HepG2 (cell line): ENCODE measurements around the gene TUBB3. TPM values are rescaled to one million over a fixed set of nuclear protein-coding genes. Genes with fewer than 3 reads are reported as not detected.

ENCODE experiments used
- BRD4 ChIP-seq: sonication (generic); formaldehyde crosslinking; IDR thresholded peaks from 2 replicates; pipeline ENCODE4 v1.4.0; 2020; ENCODE audit warnings: missing genetic modification reagents
- ELF1 ChIP-seq: sonication (generic); formaldehyde crosslinking; IDR thresholded peaks from 2 replicates; pipeline ENCODE4 v1.4.0; 2020; ENCODE audit warnings: missing genetic modification reagents
- GATA4 ChIP-seq: sonication (generic); IDR thresholded peaks from 2 replicates; pipeline ENCODE4 v1.6.1; 2016; ENCODE audit warnings: antibody characterized with exemption, low read depth, borderline replicate concordance
- KLF12 ChIP-seq: sonication (generic); formaldehyde crosslinking; IDR thresholded peaks from 2 replicates; pipeline ENCODE4 v1.4.0; 2020; ENCODE audit warnings: missing genetic modification reagents, borderline replicate concordance
- PAX8 ChIP-seq: sonication (generic); formaldehyde crosslinking; IDR thresholded peaks from 2 replicates; pipeline ENCODE4 v1.8.0; 2022; ENCODE audit warnings: mild to moderate bottlenecking, missing genetic modification reagents, borderline replicate concordance
- PPARG ChIP-seq: conservative IDR thresholded peaks from 2 replicates; pipeline ENCODE4 v1.6.1; 2016; ENCODE audit warnings: missing biosample characterization, missing genetic modification reagents
- PRPF4 ChIP-seq: fragments of 200-400 bp; formaldehyde crosslinking; IDR thresholded peaks from 2 replicates; pipeline ENCODE4 v1.6.1; 2016; ENCODE audit warnings: low read length, low read depth; ENCODE audit not compliant: poor library complexity, severe bottlenecking
- RFXANK ChIP-seq: IDR thresholded peaks from 2 replicates; pipeline ENCODE4 v1.6.1; 2016
- SMAD3 ChIP-seq: sonication (generic); formaldehyde crosslinking; IDR thresholded peaks from 2 replicates; pipeline ENCODE4 v1.4.0; 2020; ENCODE audit warnings: missing genetic modification reagents
- SSRP1 ChIP-seq: IDR thresholded peaks from 2 replicates; pipeline ENCODE4 v1.6.1; 2016; ENCODE audit warnings: control low read depth
- TARDBP ChIP-seq: sonication (generic); formaldehyde crosslinking; IDR thresholded peaks from 2 replicates; pipeline ENCODE4 v1.8.0; 2022; ENCODE audit warnings: mild to moderate bottlenecking, missing genetic modification reagents
- U2AF1 ChIP-seq: fragments of 200-400 bp; formaldehyde crosslinking; optimal IDR thresholded peaks from 2 replicates; pipeline ENCODE3; 2017; ENCODE audit warnings: mild to moderate bottlenecking, low read depth, low read length
- ZFP90 ChIP-seq: sonication (generic); formaldehyde crosslinking; IDR thresholded peaks from 2 replicates; pipeline ENCODE4 v1.8.0; 2022; ENCODE audit warnings: missing genetic modification reagents, mild to moderate bottlenecking, inconsistent platforms, borderline replicate concordance
- ZMYM4 ChIP-seq: sonication (generic); formaldehyde crosslinking; IDR thresholded peaks from 2 replicates; pipeline ENCODE4 v1.8.1; 2023; ENCODE audit warnings: mild to moderate bottlenecking, missing genetic modification reagents
- ZNF230 ChIP-seq: sonication (generic); formaldehyde crosslinking; IDR thresholded peaks from 2 replicates; pipeline ENCODE4 v1.4.0; 2020; ENCODE audit warnings: mild to moderate bottlenecking, missing genetic modification reagents
- polyA plus RNA-seq, 8 experiments: library from polyadenylated mRNA; depleted of rRNA in 3 of 8; stranded (reverse) in 7 of 8; unstranded in 1 of 8; fragments of >200 nt; fragmentation: Illumina TruSeq in 4 of 8; extraction: Trizol in 4 of 8; gene quantifications; 2 replicates each; pipeline versions ENCODE4 v1.2.1 to v1.2.3, GENCODE V29; 2011 to 2016; ENCODE audit warnings: low read depth in 4 of 8, missing spikeins in 1 of 8, mixed read lengths in 1 of 8; ENCODE audit not compliant: insufficient read depth in 1 of 8
- total RNA-seq, 5 experiments: library from RNA; depleted of rRNA; stranded (reverse); fragments of >200 nt; fragmentation: Illumina TruSeq; extraction: Trizol; gene quantifications; 2 replicates each; pipeline ENCODE4 v1.2.3, GENCODE V29; 2016; ENCODE audit warnings: low read depth in 1 of 5
- TF ChIP-seq, protein P1 (sequence below): sonication (generic); formaldehyde crosslinking; IDR thresholded peaks from 2 replicates; pipeline ENCODE4 v1.5.1; 2020; ENCODE audit warnings: missing genetic modification reagents, mild to moderate bottlenecking, borderline replicate concordance
- TF ChIP-seq, protein P2 (sequence below): sonication (generic); formaldehyde crosslinking; IDR thresholded peaks from 2 replicates; pipeline ENCODE4 v1.5.1; 2020; ENCODE audit warnings: mild to moderate bottlenecking, missing genetic modification reagents, borderline replicate concordance
- TF ChIP-seq, protein P3 (sequence below): sonication (generic); formaldehyde crosslinking; IDR thresholded peaks from 2 replicates; pipeline ENCODE4 v1.5.0; 2020; ENCODE audit warnings: missing genetic modification reagents
- TF ChIP-seq, protein P4 (sequence below): IDR thresholded peaks from 2 replicates; pipeline ENCODE4 v1.6.1; 2016

Gene TUBB3
- total and polyA plus RNA-seq, 2 of the 13 experiments (the other 11 are each of a cell fraction or from before 2014, with no cell fraction given): 110 to 185 TPM

DNA sequence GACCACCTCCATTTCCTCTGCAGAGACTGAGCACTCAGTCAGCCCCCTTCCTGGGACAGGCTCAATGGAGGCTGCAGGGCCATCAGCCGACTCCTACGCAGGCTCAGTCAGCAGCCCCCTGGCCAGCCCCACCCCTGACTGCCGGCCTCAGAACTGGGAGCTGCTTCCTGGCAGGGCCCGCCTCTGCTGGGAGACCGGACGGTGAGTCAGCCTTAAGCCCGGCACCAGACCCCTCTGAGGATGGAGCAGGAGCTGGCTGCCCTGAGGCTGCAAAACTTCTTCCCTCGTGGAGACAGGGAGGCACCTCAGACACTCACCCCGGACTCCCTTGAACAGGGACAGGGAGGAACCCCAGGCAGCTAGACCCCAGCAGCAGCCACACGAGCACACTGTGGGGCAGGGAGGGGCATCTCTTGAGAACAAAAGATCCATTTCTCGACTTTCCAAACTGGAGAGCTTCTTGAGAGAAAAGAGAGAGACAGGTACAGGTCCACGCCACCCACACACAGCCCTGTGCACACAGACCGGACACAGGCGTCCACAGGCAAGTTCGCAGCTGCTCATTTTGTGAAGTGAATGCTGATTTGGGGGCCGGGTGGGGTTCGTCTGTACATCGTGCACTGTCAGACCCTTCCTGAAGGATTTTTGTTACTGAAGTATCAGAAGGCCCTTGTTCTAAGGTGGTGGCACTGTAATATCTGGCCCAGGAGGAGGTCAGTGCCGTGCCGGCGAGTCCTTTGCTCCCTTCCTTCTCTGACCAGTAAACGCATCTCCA is 1.3 kb upstream of the TUBB3 start (continued):
- TF ChIP-seq, protein P1, sequence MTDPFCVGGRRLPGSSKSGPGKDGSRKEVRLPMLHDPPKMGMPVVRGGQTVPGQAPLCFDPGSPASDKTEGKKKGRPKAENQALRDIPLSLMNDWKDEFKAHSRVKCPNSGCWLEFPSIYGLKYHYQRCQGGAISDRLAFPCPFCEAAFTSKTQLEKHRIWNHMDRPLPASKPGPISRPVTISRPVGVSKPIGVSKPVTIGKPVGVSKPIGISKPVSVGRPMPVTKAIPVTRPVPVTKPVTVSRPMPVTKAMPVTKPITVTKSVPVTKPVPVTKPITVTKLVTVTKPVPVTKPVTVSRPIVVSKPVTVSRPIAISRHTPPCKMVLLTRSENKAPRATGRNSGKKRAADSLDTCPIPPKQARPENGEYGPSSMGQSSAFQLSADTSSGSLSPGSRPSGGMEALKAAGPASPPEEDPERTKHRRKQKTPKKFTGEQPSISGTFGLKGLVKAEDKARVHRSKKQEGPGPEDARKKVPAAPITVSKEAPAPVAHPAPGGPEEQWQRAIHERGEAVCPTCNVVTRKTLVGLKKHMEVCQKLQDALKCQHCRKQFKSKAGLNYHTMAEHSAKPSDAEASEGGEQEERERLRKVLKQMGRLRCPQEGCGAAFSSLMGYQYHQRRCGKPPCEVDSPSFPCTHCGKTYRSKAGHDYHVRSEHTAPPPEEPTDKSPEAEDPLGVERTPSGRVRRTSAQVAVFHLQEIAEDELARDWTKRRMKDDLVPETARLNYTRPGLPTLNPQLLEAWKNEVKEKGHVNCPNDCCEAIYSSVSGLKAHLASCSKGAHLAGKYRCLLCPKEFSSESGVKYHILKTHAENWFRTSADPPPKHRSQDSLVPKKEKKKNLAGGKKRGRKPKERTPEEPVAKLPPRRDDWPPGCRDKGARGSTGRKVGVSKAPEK: 0 out of 2 replicates have a peak, but pooled peaks have one; percentile 1
- TF ChIP-seq, protein P2, sequence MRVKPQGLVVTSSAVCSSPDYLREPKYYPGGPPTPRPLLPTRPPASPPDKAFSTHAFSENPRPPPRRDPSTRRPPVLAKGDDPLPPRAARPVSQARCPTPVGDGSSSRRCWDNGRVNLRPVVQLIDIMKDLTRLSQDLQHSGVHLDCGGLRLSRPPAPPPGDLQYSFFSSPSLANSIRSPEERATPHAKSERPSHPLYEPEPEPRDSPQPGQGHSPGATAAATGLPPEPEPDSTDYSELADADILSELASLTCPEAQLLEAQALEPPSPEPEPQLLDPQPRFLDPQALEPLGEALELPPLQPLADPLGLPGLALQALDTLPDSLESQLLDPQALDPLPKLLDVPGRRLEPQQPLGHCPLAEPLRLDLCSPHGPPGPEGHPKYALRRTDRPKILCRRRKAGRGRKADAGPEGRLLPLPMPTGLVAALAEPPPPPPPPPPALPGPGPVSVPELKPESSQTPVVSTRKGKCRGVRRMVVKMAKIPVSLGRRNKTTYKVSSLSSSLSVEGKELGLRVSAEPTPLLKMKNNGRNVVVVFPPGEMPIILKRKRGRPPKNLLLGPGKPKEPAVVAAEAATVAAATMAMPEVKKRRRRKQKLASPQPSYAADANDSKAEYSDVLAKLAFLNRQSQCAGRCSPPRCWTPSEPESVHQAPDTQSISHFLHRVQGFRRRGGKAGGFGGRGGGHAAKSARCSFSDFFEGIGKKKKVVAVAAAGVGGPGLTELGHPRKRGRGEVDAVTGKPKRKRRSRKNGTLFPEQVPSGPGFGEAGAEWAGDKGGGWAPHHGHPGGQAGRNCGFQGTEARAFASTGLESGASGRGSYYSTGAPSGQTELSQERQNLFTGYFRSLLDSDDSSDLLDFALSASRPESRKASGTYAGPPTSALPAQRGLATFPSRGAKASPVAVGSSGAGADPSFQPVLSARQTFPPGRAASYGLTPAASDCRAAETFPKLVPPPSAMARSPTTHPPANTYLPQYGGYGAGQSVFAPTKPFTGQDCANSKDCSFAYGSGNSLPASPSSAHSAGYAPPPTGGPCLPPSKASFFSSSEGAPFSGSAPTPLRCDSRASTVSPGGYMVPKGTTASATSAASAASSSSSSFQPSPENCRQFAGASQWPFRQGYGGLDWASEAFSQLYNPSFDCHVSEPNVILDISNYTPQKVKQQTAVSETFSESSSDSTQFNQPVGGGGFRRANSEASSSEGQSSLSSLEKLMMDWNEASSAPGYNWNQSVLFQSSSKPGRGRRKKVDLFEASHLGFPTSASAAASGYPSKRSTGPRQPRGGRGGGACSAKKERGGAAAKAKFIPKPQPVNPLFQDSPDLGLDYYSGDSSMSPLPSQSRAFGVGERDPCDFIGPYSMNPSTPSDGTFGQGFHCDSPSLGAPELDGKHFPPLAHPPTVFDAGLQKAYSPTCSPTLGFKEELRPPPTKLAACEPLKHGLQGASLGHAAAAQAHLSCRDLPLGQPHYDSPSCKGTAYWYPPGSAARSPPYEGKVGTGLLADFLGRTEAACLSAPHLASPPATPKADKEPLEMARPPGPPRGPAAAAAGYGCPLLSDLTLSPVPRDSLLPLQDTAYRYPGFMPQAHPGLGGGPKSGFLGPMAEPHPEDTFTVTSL (CRISPR knock-in tag): 0 out of 2 replicates have a peak, but pooled peaks have one; percentile 40
- TF ChIP-seq RFXANK: peak; percentile 78
- peak; percentile 74; the same call in 1 of the 2 replicates for TF ChIP-seq ELF1 (CRISPR knock-in tag)
- peak; percentile 65 for TF ChIP-seq U2AF1
- TF ChIP-seq ZFP90 (CRISPR knock-in tag): peak; percentile 30; the same call in 1 of the 2 replicates
- peak; percentile 60; the same call in 1 of the 2 replicates for TF ChIP-seq ZMYM4
- TF ChIP-seq KLF12 (CRISPR knock-in tag): 0 out of 2 replicates have a peak, but pooled peaks have one; percentile 10
- TF ChIP-seq SSRP1 (CRISPR knock-in tag): peak; percentile 85; the same call in 1 of the 2 replicates
- no peak for TF ChIP-seq BRD4 (CRISPR knock-in tag)
- peak; percentile 13; the same call in 1 of the 2 replicates for TF ChIP-seq ZNF230 (CRISPR knock-in tag)
- peak; percentile 57; the same call in 1 of the 2 replicates for TF ChIP-seq PPARG (CRISPR knock-in tag)
- TF ChIP-seq, protein P3, sequence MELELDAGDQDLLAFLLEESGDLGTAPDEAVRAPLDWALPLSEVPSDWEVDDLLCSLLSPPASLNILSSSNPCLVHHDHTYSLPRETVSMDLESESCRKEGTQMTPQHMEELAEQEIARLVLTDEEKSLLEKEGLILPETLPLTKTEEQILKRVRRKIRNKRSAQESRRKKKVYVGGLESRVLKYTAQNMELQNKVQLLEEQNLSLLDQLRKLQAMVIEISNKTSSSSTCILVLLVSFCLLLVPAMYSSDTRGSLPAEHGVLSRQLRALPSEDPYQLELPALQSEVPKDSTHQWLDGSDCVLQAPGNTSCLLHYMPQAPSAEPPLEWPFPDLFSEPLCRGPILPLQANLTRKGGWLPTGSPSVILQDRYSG (CRISPR knock-in tag): peak; percentile 19; the same call in 1 of the 2 replicates
- TF ChIP-seq, protein P4, sequence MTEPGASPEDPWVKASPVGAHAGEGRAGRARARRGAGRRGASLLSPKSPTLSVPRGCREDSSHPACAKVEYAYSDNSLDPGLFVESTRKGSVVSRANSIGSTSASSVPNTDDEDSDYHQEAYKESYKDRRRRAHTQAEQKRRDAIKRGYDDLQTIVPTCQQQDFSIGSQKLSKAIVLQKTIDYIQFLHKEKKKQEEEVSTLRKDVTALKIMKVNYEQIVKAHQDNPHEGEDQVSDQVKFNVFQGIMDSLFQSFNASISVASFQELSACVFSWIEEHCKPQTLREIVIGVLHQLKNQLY: 0 out of 2 replicates have a peak, but pooled peaks have one; percentile 23
- peak; percentile 44; the same call in 1 of the 2 replicates for TF ChIP-seq TARDBP (CRISPR knock-in tag)
- no peak for TF ChIP-seq PRPF4
- peak; percentile 81 for TF ChIP-seq SMAD3
- 0 out of 2 replicates have a peak, but pooled peaks have one; percentile 51 for TF ChIP-seq PAX8 (CRISPR knock-in tag)
- TF ChIP-seq GATA4: peak; percentile 56
